Measurements from ENCODE around the gene TMEM37.
A peak's percentile ranks its signal among the peaks of the same experiment; 100 is the strongest.

Gene TMEM37

GRCh38 chr2:119478978-119479295 is 47.3 kb downstream of the TMEM37 start:
- DNase-seq (ENCODE audit: low spot score): no peak

GRCh38 chr2:119480184-119480583 is 48.5 kb downstream of the TMEM37 start:
- no peak for DNase-seq (ENCODE audit: low spot score)

- DNase-seq (ENCODE audit: low spot score): no peak
Measured at GRCh38 chr2:119480718-119481142, 49.1 kb downstream of the TMEM37 start.

GRCh38 chr2:119481501-119482455 is 50.1 kb downstream of the TMEM37 start:
- no peak for DNase-seq (ENCODE audit: low spot score)

GRCh38 chr2:119482481-119483394 is 51.1 kb downstream of the TMEM37 start:
- no peak for DNase-seq (ENCODE audit: low spot score)

- no peak for DNase-seq (ENCODE audit: low spot score)
Measured at GRCh38 chr2:119483395-119483753, 51.7 kb downstream of the TMEM37 start.

- no peak for DNase-seq (ENCODE audit: low spot score)
Measured at GRCh38 chr2:119483896-119484718, 52.5 kb downstream of the TMEM37 start.

- no peak for DNase-seq (ENCODE audit: low spot score)
Measured at GRCh38 chr2:119484834-119485233, 53.2 kb downstream of the TMEM37 start.

- DNase-seq (ENCODE audit: low spot score): peak; percentile 4
Measured at GRCh38 chr2:119485336-119486110, 53.9 kb downstream of the TMEM37 start.

- peak; percentile 0 for DNase-seq (ENCODE audit: low spot score)
Measured at GRCh38 chr2:119486196-119486827, 54.7 kb downstream of the TMEM37 start.

GRCh38 chr2:119486886-119487285 is 55.2 kb downstream of the TMEM37 start:
- peak; percentile 28 for DNase-seq (ENCODE audit: low spot score)

GRCh38 chr2:119487434-119488244 is 56.0 kb downstream of the TMEM37 start:
- DNase-seq (ENCODE audit: low spot score): peak; percentile 1
